Ovary (tissue), 9 donors: ENCODE measurements around the gene ACBD4. TPM values are rescaled to one million over a fixed set of nuclear protein-coding genes. Genes with fewer than 3 reads are reported as not detected.
"Not testable (repeated sequence)": the region's sequence is repeated elsewhere in the genome, so short reads cannot be mapped to it uniquely, and the experiment has no call there.

Experiments used
- DNase-seq, 5 donors: peaks; one replicate each; pipeline ENCODE4 v3.0.0-alpha.2; 2019 to 2020
- H3K27ac ChIP-seq, 2 donors: fragments of 200-600 bp; one replicate each; pipeline versions ENCODE4 v1.5.1 to v1.8.0; 2019 to 2022
- H3K27me3 ChIP-seq: fragments of 200-600 bp; one replicate; pipeline ENCODE4 v1.8.0; 2022
- H3K36me3 ChIP-seq: fragments of 200-600 bp; sonication (generic); one replicate; pipeline ENCODE4 v1.5.1; 2019
- H3K4me1 ChIP-seq: one replicate; pipeline ENCODE4 v1.8.1; 2013; ENCODE audit warnings: mild to moderate bottlenecking, moderate library complexity; ENCODE audit not compliant: insufficient read depth
- H3K4me3 ChIP-seq: fragments of 200-600 bp; sonication (generic); one replicate; pipeline ENCODE4 v1.5.1; 2017
- H3K9me3 ChIP-seq, 2 donors: fragments of 200-600 bp in 1 of 2; sonication (generic) in 1 of 2; one replicate each; pipeline versions ENCODE4 v1.5.1 to v1.8.1; 2013 to 2019; ENCODE audit warnings: mild to moderate bottlenecking in 1 of 2, moderate library complexity in 1 of 2
- CTCF ChIP-seq, 3 donors: fragments of 450-650 bp in 2 of 3; fragments of 200-600 bp in 1 of 3; IDR thresholded peaks; one replicate each; pipeline versions ENCODE4 v1.5.1 to v1.8.0; 2016 to 2022; ENCODE audit warnings: antibody characterized with exemption in 3 of 3, mild to moderate bottlenecking in 1 of 3
- EP300 ChIP-seq: sonication (generic); formaldehyde crosslinking; IDR thresholded peaks from one replicate; pipeline ENCODE4 v1.6.1; 2017; ENCODE audit warnings: antibody characterized with exemption
- POLR2A ChIP-seq: fragments of 450-650 bp; IDR thresholded peaks from one replicate; pipeline ENCODE4 v1.6.1; 2017; ENCODE audit warnings: antibody characterized with exemption, mild to moderate bottlenecking, moderate library complexity
- WGBS, 3 donors: extraction: QIAGEN DNeasy Blood & Tissue Kit in 1 of 3; methylation state at CpG; one replicate each; pipeline versions ENCODE4 v1.1.5 to v1.1.7; 2013 to 2017; 5-methylcytosine and 5-hydroxymethylcytosine counted together
- intact Hi-C, 4 donors: fragments of 100-400 bp; cut with DNase I; formaldehyde crosslinking; loops; one replicate each; pipeline versions ENCODE4 v1.11.0 to v1.15.1; 2022 to 2023
- polyA plus RNA-seq, 2 donors: library from polyadenylated mRNA; stranded (reverse); fragments of 200-250 nt in 1 of 2; fragments of 350-450 nt in 1 of 2; fragmentation: Illumina TruSeq in 1 of 2; extraction: RNeasy Lipid Tissue Mini Kit (QIAGEN cat#74804) in 1 of 2; gene quantifications; one replicate each; pipeline ENCODE4 v1.2.3, GENCODE V29; 2013 to 2014
- total RNA-seq, 7 donors: library from RNA; depleted of rRNA in 2 of 7; stranded (reverse); fragments of >200 nt in 2 of 7; fragmentation: NEBNext Ultra II Directional in 3 of 7; extraction: Animal tissue kit (Norgen Biotek cat#: 25700) in 3 of 7; gene quantifications; one replicate each; pipeline versions ENCODE4 v1.1.0 to v1.2.4, GENCODE V29; 2016 to 2023
- donor health status: DM: no; HTN: no; CAD: no; lungs with moderate emphysema.
- donor health status: DM: no; HTN: no; CAD: no.
- donor health status: Bipolar disorder and iron deficiency.
- donor health status: DM: yes; HTN: yes; CAD: no.
- donor health status: DM: no; HTN: no; CAD: no.
- donor health status: DM: yes; HTN: yes; CAD: no.

The ACBD4 gene
- total and polyA plus RNA-seq, 9 donors, result 11.0 to 24.5 (median 18.5) TPM

- no peak for TF ChIP-seq EP300
- TF ChIP-seq POLR2A, result no peak
- no peak for TF ChIP-seq CTCF (IDR thresholded peaks at IDR 0.05)
- DNase-seq, result peak; percentile 71 to 81 (median 78)
- peaks cover 27% of the 10 kb centered on the region for H3K4me1 ChIP-seq
- no peaks in the 10 kb centered on the region for H3K36me3 ChIP-seq
- H3K9me3 ChIP-seq, result no peaks in the 10 kb centered on the region
- intact Hi-C loops, result loop anchor here in 1 of 4 donors (10.0 kb wide), 1 partner anchor 199 kb away; no protein-coding TSS in a partner anchor
- H3K27me3 ChIP-seq, result no peaks in the 10 kb centered on the region
- H3K4me3 ChIP-seq, result no peak overlapping the region
- peak overlapping the region; percentile 25 to 47 for H3K27ac ChIP-seq
- WGBS, 3 donors, result 59 to 69% (median 65%) methylated on average over 15 of the region's 15 CpGs
Observed at GRCh38 chr17:45123930-45124796, 11.3 kb upstream of the ACBD4 start.

GRCh38 chr17:45124797-45125122, 10.7 kb upstream of the ACBD4 start:
- H3K4me1 ChIP-seq, result peaks cover 31% of the 10 kb centered on the region
- not testable (repeated sequence) for DNase-seq, H3K27me3 ChIP-seq, H3K4me3 ChIP-seq, H3K9me3 ChIP-seq, H3K36me3 ChIP-seq
- intact Hi-C loops, result loop anchor here in 2 of 4 donors (5.0 to 10.0 kb wide), 2 partner anchors 200 to 342 kb away; no protein-coding TSS in a partner anchor
- peak overlapping the region in 1 of 2 donors; percentile 47 for H3K27ac ChIP-seq
- WGBS, 3 donors, result 67 to 74% (median 74%) methylated on average over 5 of the region's 5 CpGs

- 94 to 95% (median 95%) methylated on average over 8 of the region's 8 CpGs for WGBS, 3 donors
- Histone ChIP-seq H3K27me3 (no peaks in the 10 kb centered on the region), H3K27ac (no peak overlapping the region), H3K36me3 (no peaks in the 10 kb centered on the region), H3K9me3 (no peaks in the 10 kb centered on the region), H3K4me1 (peaks cover 31% of the 10 kb centered on the region), H3K4me3 (no peak overlapping the region)
- intact Hi-C loops, result loop anchor here in 2 of 4 donors (5.0 to 10.0 kb wide), 2 partner anchors 201 to 343 kb away; no protein-coding TSS in a partner anchor
- no peak for TF ChIP-seq EP300
- TF ChIP-seq POLR2A, result no peak
- TF ChIP-seq CTCF (IDR thresholded peaks at IDR 0.05), result no peak
- DNase-seq, result no peak
Observed at GRCh38 chr17:45125509-45125908, 10.0 kb upstream of the ACBD4 start.

- no peak for TF ChIP-seq CTCF (IDR thresholded peaks at IDR 0.05)
- no peak for TF ChIP-seq EP300
- TF ChIP-seq POLR2A, result no peak
- Histone ChIP-seq H3K9me3 (no peaks in the 10 kb centered on the region), H3K4me3 (no peak overlapping the region), H3K27ac (peak overlapping the region in 1 of 2 donors; percentile 78), H3K4me1 (peaks cover 33% of the 10 kb centered on the region), H3K27me3 (no peaks in the 10 kb centered on the region), H3K36me3 (no peaks in the 10 kb centered on the region)
- WGBS, 3 donors, result 67 to 76% (median 75%) methylated on average over 8 of the region's 8 CpGs
- intact Hi-C loops, result loop anchor here in 2 of 4 donors (5.0 to 10.0 kb wide), 2 partner anchors 202 to 345 kb away; no protein-coding TSS in a partner anchor
- peak in 2 of 5 donors; percentile 25 to 31 for DNase-seq
Observed at GRCh38 chr17:45127207-45127547, 8.3 kb upstream of the ACBD4 start.
